ENCODE data around the gene UCP3. TPM values are rescaled to one million over a fixed set of nuclear protein-coding genes. Genes with fewer than 3 reads are reported as not detected.

UCP3 gene, protein sequence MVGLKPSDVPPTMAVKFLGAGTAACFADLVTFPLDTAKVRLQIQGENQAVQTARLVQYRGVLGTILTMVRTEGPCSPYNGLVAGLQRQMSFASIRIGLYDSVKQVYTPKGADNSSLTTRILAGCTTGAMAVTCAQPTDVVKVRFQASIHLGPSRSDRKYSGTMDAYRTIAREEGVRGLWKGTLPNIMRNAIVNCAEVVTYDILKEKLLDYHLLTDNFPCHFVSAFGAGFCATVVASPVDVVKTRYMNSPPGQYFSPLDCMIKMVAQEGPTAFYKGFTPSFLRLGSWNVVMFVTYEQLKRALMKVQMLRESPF
- total RNA-seq, result 1 to 10 TPM; 2.9 TPM

DNA sequence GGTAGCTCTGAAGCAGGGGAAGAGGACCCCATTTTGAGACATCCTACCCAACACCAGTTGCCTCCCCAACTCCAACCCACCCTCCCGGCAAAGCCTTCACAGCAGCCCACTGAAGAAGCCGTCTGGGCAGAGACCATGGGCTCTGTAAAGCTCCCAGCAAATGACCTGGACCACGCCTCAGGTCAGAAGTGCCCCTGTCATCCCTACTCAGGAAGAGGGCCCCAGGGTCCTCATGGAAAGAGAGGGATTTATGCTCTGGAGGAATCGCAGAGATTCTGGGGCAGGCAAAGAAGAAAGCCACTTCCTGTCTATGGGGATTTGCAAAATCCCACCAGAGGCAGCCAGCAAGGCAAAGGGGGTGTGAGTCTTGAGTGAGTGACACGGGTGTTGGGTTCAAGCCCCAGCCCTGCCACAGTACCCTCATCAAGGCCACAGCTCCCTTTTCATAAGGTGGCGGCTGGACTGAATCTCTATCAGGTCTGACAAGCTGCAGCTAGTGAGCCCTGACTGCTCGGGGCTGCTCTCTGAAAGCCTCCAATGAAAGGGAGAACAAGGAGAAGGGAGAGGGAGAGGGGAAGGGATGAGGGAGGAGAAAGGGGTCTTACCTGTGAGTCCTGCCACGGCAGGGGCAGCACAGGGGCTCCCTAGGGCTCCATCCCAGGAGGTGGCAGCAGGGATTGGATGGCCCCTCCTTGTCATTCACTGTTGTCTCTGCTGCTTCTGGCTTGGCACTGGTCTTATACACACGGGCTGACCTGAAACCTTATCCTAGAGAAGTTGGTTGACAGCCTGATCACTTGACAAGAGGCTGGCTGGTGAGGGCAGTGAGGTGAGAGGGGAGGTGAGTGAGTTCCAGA lies at the start of gene UCP3:
UCP3 (minus strand) TSS at position 713 of the 857 bp plus-strand sequence. CDS start 2,043 bp downstream, outside the sequence.
- CTCF ChIA-PET, result interaction anchor here (1.0 to 2.3 kb wide), 5 partner anchors 11 to 45 kb away, joined by 3 to 7 read pairs (median 3); no protein-coding TSS in a partner anchor
- Mint-ChIP-seq H3K36me3 (ENCODE audit: low read depth) (peaks cover 17% of the 10 kb centered on the region), H3K4me3 (no peak within 1 kb of the TSS), H3K27me3 (ENCODE audit: low read depth) (no peaks in the 10 kb centered on the region), H3K27ac (peak within 1 kb of the TSS; percentile 76), H3K9me3 (ENCODE audit: insufficient read depth) (no peaks in the 10 kb centered on the region), H3K4me1 (ENCODE audit: low read depth) (peaks cover 82% of the 10 kb centered on the region)
- POLR2A ChIA-PET, result interaction anchor here (1.0 to 2.9 kb wide), 6 partner anchors 13 to 162 kb away, joined by 3 to 33 read pairs (median 4); partner anchors contain the start of genes C2CD3, PPME1 and UCP2
- ATAC-seq, result no peak
- DNase-seq, result no peak

DNA sequence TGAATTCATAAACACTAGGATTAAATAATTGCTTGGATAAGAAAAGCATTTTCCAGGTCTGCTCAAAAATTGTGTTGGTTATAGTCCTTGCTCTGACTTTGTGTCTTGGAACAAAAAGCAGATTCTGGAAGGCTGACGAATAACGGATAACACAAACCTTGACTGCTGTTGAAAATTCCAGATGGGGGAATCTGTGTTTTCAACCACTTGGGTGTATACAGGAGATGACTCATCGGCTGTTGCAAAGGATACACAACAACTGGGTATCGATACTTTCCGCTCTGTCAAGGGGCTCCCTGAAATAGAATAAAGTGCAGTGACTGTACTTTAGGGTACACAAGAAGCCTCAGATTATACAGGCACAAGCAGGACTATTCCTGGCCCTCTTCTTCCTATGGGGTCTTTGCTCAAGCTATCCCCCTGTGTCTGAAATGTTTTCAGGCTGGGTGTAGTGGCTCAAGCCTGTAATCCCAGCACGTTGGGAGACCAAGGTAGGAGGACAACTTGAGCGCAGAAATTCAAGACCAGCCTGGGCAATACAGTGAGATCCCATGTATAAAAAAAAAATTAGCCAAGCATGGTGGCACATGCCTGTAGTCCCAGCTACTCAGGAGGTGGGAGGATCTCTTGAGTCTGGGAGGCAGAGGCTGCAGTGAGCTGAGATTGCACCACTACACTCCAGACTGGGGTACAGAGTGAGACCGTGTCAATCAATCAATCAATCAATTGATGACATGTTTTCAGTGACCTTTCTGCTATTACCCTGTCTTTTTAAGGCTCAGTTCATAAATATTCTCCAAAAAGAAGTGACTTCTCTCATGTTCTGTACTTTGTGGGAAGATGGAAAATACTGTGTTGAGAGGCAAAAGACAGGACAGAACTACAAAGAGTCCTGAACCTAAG lies 48.6 kb upstream of the UCP3 start:
- H3K4me1 Mint-ChIP-seq (ENCODE audit: low read depth), result peaks cover 2% of the 10 kb centered on the region
- H3K4me3 Mint-ChIP-seq, result no peak overlapping the region
- POLR2A ChIA-PET, result interaction anchor here (0.5 kb wide), 1 partner anchor 21 kb away, joined by 3 read pairs; no protein-coding TSS in a partner anchor
- ATAC-seq, result no peak
- peaks cover 40% of the 10 kb centered on the region for H3K36me3 Mint-ChIP-seq (ENCODE audit: low read depth)
- DNase-seq, result no peak
- H3K9me3 Mint-ChIP-seq (ENCODE audit: insufficient read depth), result no peaks in the 10 kb centered on the region
- CTCF ChIA-PET, result no interaction called here
- H3K27me3 Mint-ChIP-seq (ENCODE audit: low read depth), result no peaks in the 10 kb centered on the region
- no peak overlapping the region for H3K27ac Mint-ChIP-seq

DNA sequence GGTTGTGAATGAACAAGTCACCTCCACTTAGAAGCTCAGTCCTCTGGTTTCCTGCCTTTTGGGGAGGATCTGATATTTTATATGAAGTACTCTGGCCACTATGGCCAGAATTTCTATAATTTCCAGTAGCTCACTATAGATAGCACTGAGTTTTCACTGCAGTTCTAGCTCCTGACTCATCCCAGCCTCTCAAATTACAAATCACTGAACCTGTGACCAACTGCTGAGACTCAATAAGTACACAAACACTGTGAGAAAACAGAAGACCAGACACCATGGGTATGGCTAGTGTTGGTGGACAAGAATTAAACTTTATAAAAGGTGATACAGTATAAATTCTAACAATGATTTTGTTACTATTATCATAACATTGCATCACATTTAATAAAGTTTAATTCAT lies 47.1 kb upstream of the UCP3 start:
- H3K27ac Mint-ChIP-seq, result no peak overlapping the region
- no peak overlapping the region for H3K4me3 Mint-ChIP-seq
- no peaks in the 10 kb centered on the region for H3K9me3 Mint-ChIP-seq (ENCODE audit: insufficient read depth)
- H3K36me3 Mint-ChIP-seq (ENCODE audit: low read depth), result peaks cover 34% of the 10 kb centered on the region
- no peak for ATAC-seq
- no peaks in the 10 kb centered on the region for H3K27me3 Mint-ChIP-seq (ENCODE audit: low read depth)
- CTCF ChIA-PET, result interaction anchor here (1.2 to 1.8 kb wide), 2 partner anchors 61 to 92 kb away, joined by 3 to 5 read pairs; no protein-coding TSS in a partner anchor
- peaks cover 2% of the 10 kb centered on the region for H3K4me1 Mint-ChIP-seq (ENCODE audit: low read depth)
- POLR2A ChIA-PET, result no interaction called here
- DNase-seq, result no peak

GRCh38 chr11:74050465-74050864 lies 41.6 kb upstream of the UCP3 start:
- CTCF ChIA-PET, result no interaction called here
- DNase-seq (no peak), ATAC-seq (no peak)
- POLR2A ChIA-PET, result no interaction called here
- no peaks in the 10 kb centered on the region for H3K9me3 Mint-ChIP-seq (ENCODE audit: insufficient read depth)
- H3K4me3 Mint-ChIP-seq, result no peak overlapping the region
- H3K27me3 Mint-ChIP-seq (ENCODE audit: low read depth), result no peaks in the 10 kb centered on the region
- no peaks in the 10 kb centered on the region for H3K4me1 Mint-ChIP-seq (ENCODE audit: low read depth)
- peaks cover 19% of the 10 kb centered on the region for H3K36me3 Mint-ChIP-seq (ENCODE audit: low read depth)
- no peak overlapping the region for H3K27ac Mint-ChIP-seq

DNA sequence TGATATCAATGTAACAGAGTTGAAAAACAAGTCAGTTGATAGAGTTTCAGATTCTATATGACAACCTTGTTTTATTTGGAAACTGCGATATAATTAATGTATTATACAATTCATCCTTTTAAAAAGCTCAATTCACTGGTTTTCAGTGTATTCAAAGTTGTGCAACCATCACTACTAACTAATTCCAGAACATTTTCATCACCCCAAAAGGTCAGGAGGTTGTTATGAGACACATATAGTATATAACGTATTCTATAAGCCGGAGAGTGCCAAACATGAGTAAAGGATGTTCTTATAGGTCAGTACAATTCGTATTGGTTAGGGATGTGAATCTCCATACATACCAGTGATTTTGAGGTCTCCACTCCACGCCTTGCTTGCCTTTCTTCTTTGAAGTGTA lies 40.1 kb upstream of the UCP3 start:
- Mint-ChIP-seq H3K9me3 (ENCODE audit: insufficient read depth) (no peaks in the 10 kb centered on the region), H3K27me3 (ENCODE audit: low read depth) (no peaks in the 10 kb centered on the region), H3K4me3 (no peak overlapping the region), H3K36me3 (ENCODE audit: low read depth) (peaks cover 19% of the 10 kb centered on the region), H3K27ac (no peak overlapping the region), H3K4me1 (ENCODE audit: low read depth) (no peaks in the 10 kb centered on the region)
- ATAC-seq (no peak), DNase-seq (no peak)
- ChIA-PET CTCF (no interaction called here), POLR2A (no interaction called here)

DNA sequence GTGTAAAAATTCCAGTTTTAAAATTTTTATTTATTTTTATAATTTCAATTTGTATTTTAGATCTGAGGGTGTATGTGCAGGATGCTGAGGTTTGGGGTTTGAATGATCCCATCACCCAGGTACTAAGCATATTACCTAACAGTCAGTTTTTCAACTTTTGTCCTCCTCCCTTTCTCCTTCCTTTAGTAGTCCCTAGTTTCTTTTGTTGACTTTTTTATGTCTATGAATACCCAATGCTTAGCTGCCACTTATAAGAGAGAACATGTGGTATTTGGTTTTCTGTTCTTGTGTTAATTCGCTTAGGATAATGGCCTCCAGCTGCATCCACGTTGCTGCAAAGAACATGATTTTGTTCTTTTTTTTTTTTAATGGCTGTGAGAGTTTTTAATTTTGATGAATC lies 35.7 kb upstream of the UCP3 start:
- Mint-ChIP-seq H3K9me3 (ENCODE audit: insufficient read depth) (no peaks in the 10 kb centered on the region), H3K27ac (no peak overlapping the region), H3K4me3 (no peak overlapping the region), H3K4me1 (ENCODE audit: low read depth) (peaks cover 10% of the 10 kb centered on the region), H3K36me3 (ENCODE audit: low read depth) (peaks cover 35% of the 10 kb centered on the region), H3K27me3 (ENCODE audit: low read depth) (no peaks in the 10 kb centered on the region)
- ATAC-seq (no peak), DNase-seq (no peak)
- ChIA-PET POLR2A (no interaction called here), CTCF (interaction anchor here (0.7 kb wide), 1 partner anchor 81 kb away, joined by 4 read pairs; no protein-coding TSS in a partner anchor)

- ATAC-seq (no peak), DNase-seq (no peak)
- Mint-ChIP-seq H3K4me1 (ENCODE audit: low read depth) (peaks cover 10% of the 10 kb centered on the region), H3K36me3 (ENCODE audit: low read depth) (peaks cover 38% of the 10 kb centered on the region), H3K4me3 (no peak overlapping the region), H3K27me3 (ENCODE audit: low read depth) (no peaks in the 10 kb centered on the region), H3K9me3 (ENCODE audit: insufficient read depth) (no peaks in the 10 kb centered on the region), H3K27ac (no peak overlapping the region)
- POLR2A ChIA-PET, result no interaction called here
- CTCF ChIA-PET, result no interaction called here
Observed at GRCh38 chr11:74043450-74043849, 34.6 kb upstream of the UCP3 start.

DNA sequence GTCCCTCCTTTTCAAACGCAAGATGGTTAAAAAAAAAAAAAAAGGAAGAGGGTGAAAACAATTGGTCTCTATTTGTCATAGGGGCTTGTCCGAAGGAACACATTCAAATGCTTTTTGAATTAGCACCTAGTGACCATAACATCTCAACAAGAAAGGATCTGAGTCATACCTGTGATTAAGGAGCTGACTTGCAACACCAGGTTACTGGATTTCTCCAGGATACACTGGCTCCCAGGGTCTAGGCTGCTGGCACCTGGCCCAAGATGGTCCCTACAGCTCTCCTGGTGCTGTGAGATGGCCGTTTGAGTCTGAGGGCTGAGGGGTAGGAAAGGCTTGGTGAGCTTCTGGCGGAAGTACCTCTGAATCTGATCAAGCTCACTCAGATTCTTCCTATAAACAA lies 28.4 kb upstream of the UCP3 start:
- Mint-ChIP-seq H3K27ac (no peak overlapping the region), H3K27me3 (ENCODE audit: low read depth) (no peaks in the 10 kb centered on the region), H3K4me3 (no peak overlapping the region), H3K9me3 (ENCODE audit: insufficient read depth) (no peaks in the 10 kb centered on the region), H3K4me1 (ENCODE audit: low read depth) (peaks cover 9% of the 10 kb centered on the region), H3K36me3 (ENCODE audit: low read depth) (peaks cover 31% of the 10 kb centered on the region)
- CTCF ChIA-PET, result no interaction called here
- DNase-seq (no peak), ATAC-seq (no peak)
- POLR2A ChIA-PET, result no interaction called here

DNA sequence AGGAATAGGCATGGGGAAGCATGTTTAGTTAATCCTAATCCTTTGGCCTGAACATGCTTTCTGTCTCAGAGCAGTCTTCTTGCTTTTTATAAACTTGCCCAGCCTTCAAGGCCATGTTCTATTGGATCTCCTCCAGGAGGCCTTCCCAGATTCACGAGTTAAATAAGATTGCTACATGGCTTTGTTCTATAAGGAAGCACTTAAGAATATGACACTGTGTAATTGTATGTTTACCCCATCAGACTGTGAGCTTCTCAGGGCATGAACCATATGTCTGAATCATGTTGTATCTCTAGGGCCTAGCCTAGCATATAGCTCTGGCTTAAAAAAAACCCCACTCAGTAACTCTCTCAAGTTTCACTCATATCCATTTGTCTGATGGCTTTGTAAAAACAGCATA lies 26.4 kb upstream of the UCP3 start:
- ATAC-seq, result no peak
- Mint-ChIP-seq H3K9me3 (ENCODE audit: insufficient read depth) (no peaks in the 10 kb centered on the region), H3K36me3 (ENCODE audit: low read depth) (peaks cover 22% of the 10 kb centered on the region), H3K4me3 (no peak overlapping the region), H3K27ac (no peak overlapping the region), H3K27me3 (ENCODE audit: low read depth) (no peaks in the 10 kb centered on the region), H3K4me1 (ENCODE audit: low read depth) (peaks cover 14% of the 10 kb centered on the region)
- DNase-seq, result no peak
- ChIA-PET POLR2A (no interaction called here), CTCF (no interaction called here)

- CTCF ChIA-PET, result interaction anchor here (0.9 to 2.8 kb wide), 5 partner anchors 10 to 69 kb away, joined by 3 to 13 read pairs (median 3); no protein-coding TSS in a partner anchor
- H3K27me3 Mint-ChIP-seq (ENCODE audit: low read depth), result no peaks in the 10 kb centered on the region
- H3K27ac Mint-ChIP-seq, result no peak overlapping the region
- H3K36me3 Mint-ChIP-seq (ENCODE audit: low read depth), result peaks cover 21% of the 10 kb centered on the region
- no peak for DNase-seq
- no peak overlapping the region for H3K4me3 Mint-ChIP-seq
- no peak for ATAC-seq
- H3K9me3 Mint-ChIP-seq (ENCODE audit: insufficient read depth), result no peaks in the 10 kb centered on the region
- peaks cover 20% of the 10 kb centered on the region for H3K4me1 Mint-ChIP-seq (ENCODE audit: low read depth)
- POLR2A ChIA-PET, result interaction anchor here (1.0 to 1.4 kb wide), 3 partner anchors 28 to 53 kb away, joined by 3 to 6 read pairs (median 4); partner anchors contain the start of gene UCP2
Observed at GRCh38 chr11:74033046-74033445, 24.2 kb upstream of the UCP3 start.
